Osteocyte (in vitro differentiated cells): ENCODE measurements around the gene TENM4. TPM values are rescaled to one million over a fixed set of nuclear protein-coding genes. Genes with fewer than 3 reads are reported as not detected.

ENCODE experiments used
- DNase-seq: peaks from one replicate; pipeline ENCODE4 v3.0.0; 2021; ENCODE audit warnings: mixed read lengths; ENCODE audit not compliant: unreplicated experiment; ENCODE audit errors: extremely low spot score
- H3K27ac Mint-ChIP-seq: one replicate; pipeline ENCODE4 v1.8.0; 2021; ENCODE audit warnings: mild to moderate bottlenecking, mixed read lengths; ENCODE audit not compliant: unreplicated experiment
- H3K27me3 Mint-ChIP-seq: one replicate; pipeline ENCODE4 v1.8.0; 2021; ENCODE audit warnings: mixed read lengths; ENCODE audit not compliant: unreplicated experiment
- H3K36me3 Mint-ChIP-seq: one replicate; pipeline ENCODE4 v1.8.0; 2021; ENCODE audit warnings: mixed read lengths; ENCODE audit not compliant: unreplicated experiment
- H3K4me1 Mint-ChIP-seq: one replicate; pipeline ENCODE4 v1.8.0; 2021; ENCODE audit warnings: mixed read lengths; ENCODE audit not compliant: unreplicated experiment
- H3K4me3 Mint-ChIP-seq: one replicate; pipeline ENCODE4 v1.8.0; 2021; ENCODE audit warnings: mild to moderate bottlenecking, moderate library complexity, mixed read lengths; ENCODE audit not compliant: unreplicated experiment
- H3K9me3 Mint-ChIP-seq: one replicate; pipeline ENCODE4 v1.8.0; 2021; ENCODE audit warnings: mixed read lengths; ENCODE audit not compliant: unreplicated experiment
- total RNA-seq: library from RNA; stranded (reverse); gene quantifications from 2 replicates; pipeline ENCODE4 v1.2.1, GENCODE V29; 2021
- TF ChIP-seq, protein P1 (sequence below): fragments of 200-600 bp; sonication (generic); IDR thresholded peaks from 2 replicates; pipeline ENCODE4 v1.5.0; 2021; ENCODE audit warnings: antibody characterized with exemption, mild to moderate bottlenecking, moderate library complexity

TENM4 gene
- total RNA-seq, 1 donor from 2014 or later: 74.1 TPM

DNA sequence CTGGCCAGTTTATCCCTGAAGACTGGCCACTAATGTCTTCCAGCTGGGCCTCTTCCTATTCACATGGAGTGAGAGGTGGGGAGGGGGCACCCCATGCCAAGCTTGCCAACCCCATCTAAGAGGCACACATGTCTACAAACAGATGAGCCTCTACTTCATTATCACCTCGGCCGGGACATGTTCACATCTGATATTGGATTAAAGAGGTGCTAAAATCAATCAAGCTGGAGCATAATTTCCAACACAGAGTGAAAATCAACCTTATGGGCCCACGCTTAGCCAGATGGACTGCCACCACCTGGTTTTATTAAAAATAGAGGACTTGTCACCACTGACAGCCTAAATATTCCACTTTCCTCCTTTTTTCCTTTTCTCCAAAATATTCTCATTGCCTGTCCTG lies 703.5 kb downstream of the TENM4 start:
- Mint-ChIP-seq H3K4me3 (no peak overlapping the region), H3K36me3 (peaks cover 25% of the 10 kb centered on the region), H3K4me1 (no peaks in the 10 kb centered on the region), H3K27ac (no peak overlapping the region), H3K27me3 (no peaks in the 10 kb centered on the region), H3K9me3 (no peaks in the 10 kb centered on the region)
- TF ChIP-seq, protein P1, sequence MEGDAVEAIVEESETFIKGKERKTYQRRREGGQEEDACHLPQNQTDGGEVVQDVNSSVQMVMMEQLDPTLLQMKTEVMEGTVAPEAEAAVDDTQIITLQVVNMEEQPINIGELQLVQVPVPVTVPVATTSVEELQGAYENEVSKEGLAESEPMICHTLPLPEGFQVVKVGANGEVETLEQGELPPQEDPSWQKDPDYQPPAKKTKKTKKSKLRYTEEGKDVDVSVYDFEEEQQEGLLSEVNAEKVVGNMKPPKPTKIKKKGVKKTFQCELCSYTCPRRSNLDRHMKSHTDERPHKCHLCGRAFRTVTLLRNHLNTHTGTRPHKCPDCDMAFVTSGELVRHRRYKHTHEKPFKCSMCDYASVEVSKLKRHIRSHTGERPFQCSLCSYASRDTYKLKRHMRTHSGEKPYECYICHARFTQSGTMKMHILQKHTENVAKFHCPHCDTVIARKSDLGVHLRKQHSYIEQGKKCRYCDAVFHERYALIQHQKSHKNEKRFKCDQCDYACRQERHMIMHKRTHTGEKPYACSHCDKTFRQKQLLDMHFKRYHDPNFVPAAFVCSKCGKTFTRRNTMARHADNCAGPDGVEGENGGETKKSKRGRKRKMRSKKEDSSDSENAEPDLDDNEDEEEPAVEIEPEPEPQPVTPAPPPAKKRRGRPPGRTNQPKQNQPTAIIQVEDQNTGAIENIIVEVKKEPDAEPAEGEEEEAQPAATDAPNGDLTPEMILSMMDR: no peak
- no peak for DNase-seq

DNA sequence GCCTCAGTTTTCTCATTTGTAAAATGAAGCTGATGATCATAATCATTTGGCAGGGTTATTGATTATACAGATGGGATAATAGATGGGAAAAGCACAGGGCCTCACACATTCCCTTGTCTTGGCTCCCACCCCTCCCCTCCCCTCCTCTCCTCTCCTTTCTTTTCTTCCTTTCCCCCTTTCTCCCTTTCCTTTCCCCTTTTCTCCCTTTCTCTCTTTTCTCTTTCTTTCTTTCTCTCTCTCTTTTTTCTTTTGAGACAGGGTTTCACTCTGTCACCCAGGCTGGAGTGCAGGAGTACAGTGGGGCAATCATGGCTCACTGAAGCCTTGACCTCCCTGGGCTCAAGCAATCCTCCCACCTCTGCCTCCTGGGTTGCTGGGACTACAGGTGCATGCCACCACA lies 705.1 kb downstream of the TENM4 start:
- Mint-ChIP-seq H3K4me3 (no peak overlapping the region), H3K9me3 (no peaks in the 10 kb centered on the region), H3K4me1 (no peaks in the 10 kb centered on the region), H3K36me3 (peaks cover 25% of the 10 kb centered on the region), H3K27me3 (no peaks in the 10 kb centered on the region), H3K27ac (no peak overlapping the region)
- no peak for DNase-seq
- TF ChIP-seq, protein P1: no peak

DNA sequence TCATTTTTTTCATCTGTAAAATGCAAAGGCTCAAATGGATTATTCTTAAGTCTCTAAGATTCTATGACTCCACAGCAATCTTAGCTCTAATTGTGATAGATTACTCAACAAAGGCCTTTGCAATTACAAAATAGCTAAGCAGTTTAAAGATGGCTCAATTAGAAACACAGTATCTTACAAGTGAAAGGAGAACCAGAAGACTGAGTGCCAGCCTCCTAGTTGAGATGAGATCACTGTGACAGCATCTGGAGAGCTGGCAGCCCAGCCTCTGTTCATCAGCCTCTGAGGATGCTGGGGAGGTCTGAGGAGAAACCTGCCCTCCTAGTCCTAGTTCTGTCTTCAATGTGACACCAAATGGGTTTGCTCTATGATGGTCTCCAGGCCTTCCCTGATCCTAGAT lies 707.8 kb downstream of the TENM4 start:
- H3K36me3 Mint-ChIP-seq: peaks cover 27% of the 10 kb centered on the region
- H3K27ac Mint-ChIP-seq: no peak overlapping the region
- TF ChIP-seq, protein P1: no peak
- no peaks in the 10 kb centered on the region for H3K9me3 Mint-ChIP-seq
- H3K4me3 Mint-ChIP-seq: no peak overlapping the region
- no peaks in the 10 kb centered on the region for H3K4me1 Mint-ChIP-seq
- H3K27me3 Mint-ChIP-seq: no peaks in the 10 kb centered on the region
- no peak for DNase-seq

DNA sequence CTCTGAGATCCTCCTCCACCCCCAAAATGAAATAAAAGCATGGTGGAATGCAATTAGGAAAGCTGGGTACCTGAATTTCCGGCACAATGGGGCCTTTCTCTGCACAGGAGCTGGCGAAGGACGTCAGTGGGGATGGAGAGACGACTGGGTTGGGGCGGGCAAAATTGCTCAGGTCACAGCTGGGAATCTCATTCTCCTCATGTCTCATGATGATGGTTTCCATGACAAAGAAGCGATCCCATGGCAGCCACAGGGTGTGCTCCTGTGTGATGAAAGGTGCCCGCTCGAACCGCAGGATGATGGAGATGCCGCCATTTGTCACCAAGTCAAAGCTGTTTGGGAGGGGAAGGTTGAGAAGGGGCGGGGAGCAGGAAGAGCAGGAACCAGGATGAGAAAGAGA lies 708.6 kb downstream of the TENM4 start:
- no peaks in the 10 kb centered on the region for H3K9me3 Mint-ChIP-seq
- H3K27me3 Mint-ChIP-seq: no peaks in the 10 kb centered on the region
- TF ChIP-seq, protein P1: no peak
- H3K4me1 Mint-ChIP-seq: no peaks in the 10 kb centered on the region
- no peak overlapping the region for H3K4me3 Mint-ChIP-seq
- no peak overlapping the region for H3K27ac Mint-ChIP-seq
- no peak for DNase-seq
- peaks cover 23% of the 10 kb centered on the region for H3K36me3 Mint-ChIP-seq

DNA sequence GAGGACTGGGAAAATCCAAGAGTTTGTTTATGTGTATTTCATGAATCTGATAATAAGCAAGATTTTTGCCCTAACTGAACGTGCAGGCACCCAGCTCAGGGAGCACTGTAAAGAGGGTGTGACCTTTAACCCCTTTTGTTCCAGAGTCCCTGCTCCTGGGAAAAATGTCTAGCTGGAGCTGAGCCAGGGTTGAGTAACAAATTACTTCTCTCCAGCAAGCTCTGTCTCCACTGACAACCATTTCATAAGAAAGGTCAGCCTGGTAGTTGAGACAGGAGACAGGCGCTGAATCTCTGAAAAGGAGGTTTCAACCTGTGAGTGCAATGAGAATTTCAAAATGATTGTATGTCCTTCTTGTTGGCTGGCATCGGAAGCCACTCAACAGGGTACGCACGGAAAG lies 709.8 kb downstream of the TENM4 start:
- peaks cover 24% of the 10 kb centered on the region for H3K36me3 Mint-ChIP-seq
- no peak for DNase-seq
- H3K4me3 Mint-ChIP-seq: no peak overlapping the region
- H3K4me1 Mint-ChIP-seq: no peaks in the 10 kb centered on the region
- H3K9me3 Mint-ChIP-seq: no peaks in the 10 kb centered on the region
- TF ChIP-seq, protein P1: no peak
- no peak overlapping the region for H3K27ac Mint-ChIP-seq
- H3K27me3 Mint-ChIP-seq: no peaks in the 10 kb centered on the region
